HEK293T (cell line): ENCODE results near the gene RAB3A.

Source experiments
- FOXA1 ChIP-seq: fragments of 450-650 bp; IDR thresholded peaks from 2 replicates; pipeline ENCODE4 v1.6.1; 2016; ENCODE audit warnings: mild to moderate bottlenecking
- NFRKB ChIP-seq: fragments of 450-650 bp; IDR thresholded peaks from 2 replicates; pipeline ENCODE4 v1.6.1; 2016; ENCODE audit warnings: mild to moderate bottlenecking, moderate library complexity

- TF ChIP-seq NFRKB (no peak), FOXA1 (no peak)
Measured at GRCh38 chr19:18232540-18233223, 28.8 kb upstream of the RAB3A start.
